ENCODE data around the gene TTC39A.

Gene TTC39A

GRCh38 chr1:51330331-51331201, at the start of gene TTC39A:
Gene TTC39A, minus strand, starts transcription at chr1:51330562. Its CDS starts 85 bp downstream, at chr1:51330477.
- DNase-seq (ENCODE audit: low read depth, low spot score): no peak

GRCh38 chr1:51378871-51379270, 48.5 kb upstream of the TTC39A start:
- no peak for DNase-seq (ENCODE audit: low read depth, low spot score)

DNA sequence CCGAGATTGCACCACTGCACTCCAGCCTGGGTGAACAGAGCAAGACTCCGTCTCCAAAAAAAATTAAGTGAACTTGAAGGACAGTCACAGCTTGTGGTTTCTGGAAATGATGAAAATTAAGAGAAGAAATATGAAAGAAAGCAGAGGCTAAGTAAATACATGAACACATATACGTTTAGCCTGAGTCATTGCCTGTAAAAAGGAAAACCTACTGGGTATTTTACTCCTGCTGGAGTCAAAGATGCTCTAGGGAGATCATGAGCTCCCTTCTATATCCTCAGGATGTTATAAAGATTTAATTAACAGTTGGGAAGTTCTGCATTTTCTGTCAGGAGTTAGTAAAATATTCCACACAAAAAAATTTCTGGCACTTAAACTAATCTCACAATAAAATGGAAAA, 43.5 kb upstream of the TTC39A start:
- no peak for DNase-seq (ENCODE audit: low read depth, low spot score)

GRCh38 chr1:51372561-51372960, 42.2 kb upstream of the TTC39A start:
- no peak for DNase-seq (ENCODE audit: low read depth, low spot score)

DNA sequence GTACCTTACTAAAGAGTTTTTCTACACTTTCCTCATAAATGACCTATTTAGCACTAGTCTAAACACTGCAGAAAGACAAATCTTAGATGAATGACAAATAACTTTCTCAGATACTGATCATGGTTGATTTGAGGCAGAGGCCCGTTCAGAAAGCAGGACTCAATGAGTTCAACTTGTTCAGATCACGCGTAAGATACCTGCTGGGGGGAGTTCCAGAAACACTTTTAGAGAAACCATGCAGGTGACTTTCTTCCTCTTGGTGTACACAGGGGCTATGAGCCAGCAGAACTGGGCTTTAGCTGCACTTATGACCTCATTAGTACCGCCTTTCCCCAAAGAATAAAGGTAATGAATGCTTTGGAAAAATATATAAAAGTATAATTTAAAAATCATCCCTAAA, 38.8 kb upstream of the TTC39A start:
- no peak for DNase-seq (ENCODE audit: low read depth, low spot score)

- DNase-seq (ENCODE audit: low read depth, low spot score): no peak
These were observed 35.4 kb upstream of the TTC39A start for GRCh38 chr1:51365774-51366173.

DNA sequence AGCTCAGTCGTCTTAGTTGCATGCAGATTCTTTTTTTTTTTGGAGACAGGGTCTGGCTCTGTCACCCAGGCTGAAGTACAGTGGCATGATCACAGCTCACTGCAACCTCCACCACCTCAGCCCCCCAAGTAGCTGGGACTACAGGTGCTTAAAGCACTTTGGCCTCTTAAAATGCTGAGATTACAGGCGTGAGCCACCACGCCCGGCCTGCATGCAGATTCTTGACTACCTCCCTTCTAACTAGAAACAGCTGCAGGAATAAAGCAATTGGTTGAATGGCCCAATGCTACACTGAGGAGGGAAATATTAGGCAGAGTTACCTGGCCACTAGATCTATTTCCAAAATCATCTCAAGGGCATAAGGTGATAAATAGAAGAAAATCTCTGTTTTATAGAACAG, 29.5 kb upstream of the TTC39A start:
- DNase-seq (ENCODE audit: low read depth, low spot score): no peak

- no peak for DNase-seq (ENCODE audit: low read depth, low spot score)
These were observed 25.0 kb upstream of the TTC39A start for GRCh38 chr1:51355382-51355781.

- DNase-seq (ENCODE audit: low read depth, low spot score): no peak
These were observed 24.1 kb upstream of the TTC39A start for GRCh38 chr1:51354416-51354815.

- no peak for DNase-seq (ENCODE audit: low read depth, low spot score)
These were observed 21.5 kb upstream of the TTC39A start for GRCh38 chr1:51351907-51352306.

- DNase-seq (ENCODE audit: low read depth, low spot score): no peak
These were observed 19.5 kb upstream of the TTC39A start for GRCh38 chr1:51349862-51350261.

- no peak for DNase-seq (ENCODE audit: low read depth, low spot score)
These were observed 17.8 kb upstream of the TTC39A start for GRCh38 chr1:51348147-51348527.

- no peak for DNase-seq (ENCODE audit: low read depth, low spot score)
These were observed 17.2 kb upstream of the TTC39A start for GRCh38 chr1:51347398-51348146.

DNA sequence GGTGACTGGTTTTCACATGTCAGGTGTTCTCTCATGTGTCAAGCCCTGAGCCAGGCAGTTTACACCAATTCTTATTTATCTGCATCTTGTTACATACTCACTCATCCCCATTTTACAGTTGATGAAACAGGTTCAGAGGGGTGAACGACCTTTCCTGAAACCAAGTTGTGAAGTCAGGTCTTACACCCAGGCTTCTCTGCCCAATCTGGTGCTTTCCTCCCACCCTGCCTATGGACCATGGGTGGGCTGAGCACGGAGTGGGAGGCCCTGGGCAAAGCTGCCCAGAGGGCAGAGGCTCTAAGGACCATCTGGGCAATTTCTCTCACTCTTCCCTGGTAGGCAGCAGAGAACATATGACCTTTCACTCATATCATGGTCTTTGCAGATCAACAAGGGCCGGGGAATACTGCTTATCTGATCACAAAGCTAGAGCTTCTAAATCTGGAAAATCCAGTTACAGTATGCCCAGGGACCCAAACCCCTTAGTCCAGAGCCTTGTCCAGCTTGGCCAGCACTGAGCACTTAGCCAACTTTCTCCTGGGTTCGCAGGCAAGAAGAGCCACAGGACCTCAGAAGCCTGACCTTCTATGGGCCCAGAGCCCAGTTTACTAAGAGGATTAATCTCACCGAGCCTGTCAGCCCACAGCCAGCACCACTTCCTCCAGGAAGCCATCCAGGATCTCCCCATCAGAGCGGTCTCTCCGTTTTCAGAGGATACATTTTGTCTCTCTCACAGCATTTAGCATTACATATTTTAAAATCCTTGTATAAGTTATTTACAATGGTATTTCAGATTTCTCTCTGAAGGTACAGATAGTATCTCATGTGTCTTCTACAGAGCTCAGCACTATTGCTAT, 16.0 kb upstream of the TTC39A start:
- DNase-seq (ENCODE audit: low read depth, low spot score): no peak

- no peak for DNase-seq (ENCODE audit: low read depth, low spot score)
These were observed 14.9 kb upstream of the TTC39A start for GRCh38 chr1:51345300-51345687.

DNA sequence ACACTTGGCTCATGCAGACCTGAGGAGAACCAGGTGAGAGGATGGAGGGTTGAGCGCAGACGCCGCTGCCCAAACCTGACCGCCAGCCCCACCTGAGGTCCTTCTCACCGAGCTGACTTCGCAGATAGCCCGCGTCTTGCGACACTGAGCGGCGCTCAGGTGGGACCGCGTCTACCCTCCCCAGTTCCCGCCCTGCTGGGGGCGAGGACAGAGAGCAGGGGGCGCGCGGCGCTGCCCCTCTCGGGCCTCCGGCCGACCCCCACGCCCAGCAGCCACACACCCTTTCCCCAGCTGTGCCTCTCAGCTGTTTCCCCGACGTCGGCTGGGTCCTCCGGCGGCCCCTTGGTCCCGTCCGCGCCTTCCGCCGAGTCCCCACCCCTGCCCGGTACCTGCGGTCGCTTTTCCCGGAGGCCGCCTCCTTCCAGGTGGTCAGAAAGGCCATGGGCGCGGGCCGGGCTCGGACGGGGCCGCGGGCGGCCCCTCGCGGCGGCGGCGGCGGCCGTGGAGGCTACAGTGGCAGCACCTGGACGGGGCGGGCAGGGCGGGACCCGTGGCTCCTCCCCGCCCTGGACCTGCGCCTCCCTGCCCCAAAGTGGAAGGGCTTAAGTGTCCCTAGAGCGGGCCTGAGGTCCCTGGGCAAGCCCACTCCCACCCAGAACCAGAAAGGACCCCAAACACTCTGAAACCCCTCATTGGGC, 14.4 kb upstream of the TTC39A start:
- no peak for DNase-seq (ENCODE audit: low read depth, low spot score)

- DNase-seq (ENCODE audit: low read depth, low spot score): no peak
These were observed 13.9 kb upstream of the TTC39A start for GRCh38 chr1:51344276-51344601.

DNA sequence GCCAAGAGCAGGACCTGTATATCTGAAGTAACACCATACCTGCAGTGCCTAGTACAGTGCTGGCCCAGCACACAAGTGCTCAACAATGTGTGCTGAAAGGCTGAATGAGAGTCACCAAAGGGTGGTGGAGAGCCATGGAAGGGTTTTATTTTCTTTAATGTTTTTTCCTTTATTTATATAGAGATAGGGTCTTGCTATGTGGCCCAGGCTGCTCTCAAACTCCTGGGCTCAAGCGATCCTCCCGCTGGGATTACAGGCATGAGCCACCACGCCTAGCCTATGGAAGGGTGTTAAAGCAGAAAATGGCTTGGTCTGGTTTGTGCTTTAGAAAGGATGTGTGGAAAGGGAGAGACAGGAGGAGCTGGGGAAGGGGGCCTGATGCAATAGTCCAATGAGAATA, 13.3 kb upstream of the TTC39A start:
- no peak for DNase-seq (ENCODE audit: low read depth, low spot score)

DNA sequence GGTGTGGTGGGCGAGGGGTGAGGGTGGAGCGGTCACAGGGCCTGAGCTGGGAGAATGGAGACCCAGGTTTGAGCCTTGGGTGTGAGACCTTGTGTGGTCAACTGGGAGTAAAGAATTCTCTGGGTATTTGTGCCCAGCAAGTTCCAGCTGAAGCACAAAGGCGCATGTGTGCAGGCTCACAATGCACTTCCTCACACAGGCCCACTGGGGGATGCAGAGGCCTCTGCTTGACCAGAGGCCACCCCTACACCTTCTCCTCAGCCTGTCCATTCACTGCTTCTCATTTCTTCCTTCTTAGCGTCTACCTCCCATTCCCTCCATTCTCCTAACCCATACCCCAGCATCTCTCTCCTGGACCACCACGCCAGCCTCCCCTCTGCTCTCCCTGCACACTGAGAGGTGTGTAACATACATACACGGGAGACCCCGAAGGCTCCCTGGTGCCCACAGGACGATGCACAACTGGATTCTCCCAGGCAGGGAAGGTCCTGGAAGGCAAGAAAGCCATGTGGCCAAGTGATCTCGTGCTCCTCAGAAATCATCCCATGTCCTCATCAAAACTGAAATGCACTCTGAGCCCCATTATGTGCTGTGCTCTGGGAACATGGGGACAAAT, 12.3 kb upstream of the TTC39A start:
- no peak for DNase-seq (ENCODE audit: low read depth, low spot score)

DNA sequence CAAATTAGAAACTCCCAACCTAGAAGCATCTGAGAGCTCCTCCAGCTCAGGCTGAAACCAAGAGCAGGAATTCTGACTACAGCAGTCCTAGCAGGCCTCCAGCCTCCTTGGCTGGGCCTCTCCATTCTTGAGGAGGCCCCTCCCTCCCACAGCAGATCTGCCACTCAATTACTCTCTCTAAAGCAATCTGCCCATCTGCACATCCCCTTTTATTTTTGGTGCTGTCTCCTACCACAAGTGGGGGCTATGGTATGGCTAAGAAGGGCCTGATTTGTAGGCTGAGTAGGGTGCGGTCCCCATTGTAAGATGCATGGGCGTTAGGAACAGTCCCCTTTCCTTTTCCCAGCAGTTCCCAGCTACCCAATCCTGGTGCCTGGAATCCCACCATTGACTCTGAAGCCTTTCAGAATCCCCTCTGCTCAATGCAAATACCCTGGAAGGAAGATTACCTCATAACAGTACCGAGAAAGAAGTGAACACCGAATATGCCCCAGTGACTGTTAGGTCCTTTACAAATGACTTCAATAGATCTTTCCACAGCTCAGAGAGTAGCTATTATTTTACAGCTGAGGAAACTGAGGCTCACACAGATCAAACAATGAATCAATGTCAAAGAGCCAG, 11.6 kb upstream of the TTC39A start:
- DNase-seq (ENCODE audit: low read depth, low spot score): no peak

DNA sequence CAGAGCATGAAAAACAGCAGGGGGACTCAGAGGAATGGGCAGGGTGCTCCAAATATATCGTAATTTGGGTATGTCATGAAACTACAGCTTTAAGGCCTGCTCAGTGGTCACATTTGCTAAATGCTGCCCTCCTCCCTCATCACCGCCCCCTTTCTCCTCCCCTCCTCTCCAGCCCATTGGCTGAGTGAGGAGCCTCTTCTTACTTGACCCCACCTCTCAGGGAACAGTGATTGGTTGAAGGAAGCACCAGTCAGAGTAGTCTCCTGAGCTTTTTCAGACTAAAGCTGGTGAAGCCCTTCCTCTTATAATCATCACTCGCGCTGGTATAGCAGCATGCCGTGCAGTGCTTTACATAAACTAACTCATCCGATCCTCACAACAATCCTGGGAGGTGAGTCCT, 10.0 kb upstream of the TTC39A start:
- no peak for DNase-seq (ENCODE audit: low read depth, low spot score)

All from activated naive CD8-positive, alpha-beta T cell treated with anti-CD3 and anti-CD28 coated beads, Interleukin-2, amount 50 U/mL, for 16 hours (primary cell).